COR-L47 (cell line): ENCODE data around the gene SCYGR1.
"Not testable (repeated sequence)": the region's sequence is repeated elsewhere in the genome, so short reads cannot be mapped to it uniquely, and the experiment has no call there.

Experiments used
- DNase-seq: peaks from one replicate; lab custom pipeline; 2025; lab: John Stamatoyannopoulos, UW

The SCYGR1 gene

GRCh38 chr2:227402959-227403358 lies 15.2 kb upstream of the SCYGR1 start:
- no peak for DNase-seq

GRCh38 chr2:227402321-227402720 lies 14.6 kb upstream of the SCYGR1 start:
- no peak for DNase-seq

- DNase-seq, result no peak
These were observed 13.8 kb upstream of the SCYGR1 start for GRCh38 chr2:227401550-227401949.

GRCh38 chr2:227398684-227399670 lies 11.2 kb upstream of the SCYGR1 start:
- no peak for DNase-seq

GRCh38 chr2:227397562-227397961 lies 9.8 kb upstream of the SCYGR1 start:
- DNase-seq, result no peak

GRCh38 chr2:227395556-227395955 lies 7.8 kb upstream of the SCYGR1 start:
- DNase-seq, result no peak

- DNase-seq, result no peak
These were observed 6.7 kb upstream of the SCYGR1 start for GRCh38 chr2:227394401-227394800.

- no peak for DNase-seq
These were observed 2.9 kb upstream of the SCYGR1 start for GRCh38 chr2:227390468-227391256.

GRCh38 chr2:227389661-227390060 lies 1.9 kb upstream of the SCYGR1 start:
- DNase-seq, result no peak

- no peak for DNase-seq
These were observed 1.5 kb upstream of the SCYGR1 start for GRCh38 chr2:227389231-227389630.

GRCh38 chr2:227388537-227389011 lies 825 bp upstream of the SCYGR1 start:
- no peak for DNase-seq

GRCh38 chr2:227386630-227387029 lies 1.1 kb downstream of the SCYGR1 start:
- no peak for DNase-seq

- no peak for DNase-seq
These were observed 4.1 kb downstream of the SCYGR1 start for GRCh38 chr2:227383686-227384085.

- DNase-seq, result not testable (repeated sequence)
These were observed 5.4 kb downstream of the SCYGR1 start for GRCh38 chr2:227382241-227382835.

- no peak for DNase-seq
These were observed 8.7 kb downstream of the SCYGR1 start, which contains the start of gene TM4SF20 for GRCh38 chr2:227379095-227379494. TM4SF20 (minus strand) TSS chr2:227379306; CDS start chr2:227379268, 38 bp downstream.

- DNase-seq, result no peak
These were observed 9.4 kb downstream of the SCYGR1 start for GRCh38 chr2:227378371-227378782.

- no peak for DNase-seq
These were observed 10.0 kb downstream of the SCYGR1 start for GRCh38 chr2:227377467-227378351.

- no peak for DNase-seq
These were observed 10.9 kb downstream of the SCYGR1 start for GRCh38 chr2:227376656-227377396.

- no peak for DNase-seq
These were observed 13.6 kb downstream of the SCYGR1 start for GRCh38 chr2:227374158-227374557.

- no peak for DNase-seq
These were observed 14.4 kb downstream of the SCYGR1 start for GRCh38 chr2:227373389-227373788.
